HUES6 (cell line): ENCODE data around the gene SHANK3.

Source experiments
- H3K27ac ChIP-seq: 2 replicates; pipeline ENCODE4 v1.7.0; 2013; ENCODE audit warnings: low read depth, mild to moderate bottlenecking, low read length, inconsistent platforms
- H3K27me3 ChIP-seq: 2 replicates; pipeline ENCODE4 v1.6.1; 2013; ENCODE audit warnings: low read length; ENCODE audit not compliant: control insufficient read depth, insufficient read depth
- H3K36me3 ChIP-seq: 2 replicates; pipeline ENCODE4 v1.6.1; 2013; ENCODE audit warnings: low read length; ENCODE audit not compliant: control insufficient read depth, insufficient read depth
- H3K4me1 ChIP-seq: 2 replicates; pipeline ENCODE4 v1.6.1; 2013; ENCODE audit warnings: low read length; ENCODE audit not compliant: control insufficient read depth, insufficient read depth
- H3K4me3 ChIP-seq: 2 replicates; pipeline ENCODE4 v1.5.1; 2013; ENCODE audit warnings: low read depth, low read length
- H3K9ac ChIP-seq: one replicate; pipeline ENCODE4 v1.6.1; 2013; ENCODE audit warnings: mild to moderate bottlenecking, low read length
- H3K9me3 ChIP-seq: 2 replicates; pipeline ENCODE4 v1.6.1; 2013; ENCODE audit warnings: low read depth, low read length; ENCODE audit not compliant: control insufficient read depth, insufficient read depth

Gene SHANK3

GRCh38 chr22:50706481-50707125 is 34.0 kb downstream of the SHANK3 start:
- H3K27ac ChIP-seq, result no peak overlapping the region
- H3K4me3 ChIP-seq, result no peak overlapping the region
- H3K9ac ChIP-seq, result no peak overlapping the region
- H3K9me3 ChIP-seq, result no peaks in the 10 kb centered on the region
- no peaks in the 10 kb centered on the region for H3K36me3 ChIP-seq
- H3K4me1 ChIP-seq, result peaks cover 5% of the 10 kb centered on the region; the same call in 1 of the 2 replicates
- peaks cover 3% of the 10 kb centered on the region; the same call in 1 of the 2 replicates for H3K27me3 ChIP-seq

GRCh38 chr22:50708474-50708873 is 35.9 kb downstream of the SHANK3 start:
- no peaks in the 10 kb centered on the region for H3K36me3 ChIP-seq
- peaks cover 5% of the 10 kb centered on the region; the same call in 1 of the 2 replicates for H3K4me1 ChIP-seq
- no peak overlapping the region for H3K27ac ChIP-seq
- H3K9ac ChIP-seq, result no peak overlapping the region
- no peak overlapping the region for H3K4me3 ChIP-seq
- H3K9me3 ChIP-seq, result no peaks in the 10 kb centered on the region
- H3K27me3 ChIP-seq, result peaks cover 3% of the 10 kb centered on the region; the same call in 1 of the 2 replicates

- no peak overlapping the region for H3K27ac ChIP-seq
- no peak overlapping the region for H3K9ac ChIP-seq
- no peaks in the 10 kb centered on the region for H3K9me3 ChIP-seq
- peaks cover 3% of the 10 kb centered on the region; the same call in 1 of the 2 replicates for H3K27me3 ChIP-seq
- H3K36me3 ChIP-seq, result no peaks in the 10 kb centered on the region
- H3K4me1 ChIP-seq, result peaks cover 5% of the 10 kb centered on the region; the same call in 1 of the 2 replicates
- H3K4me3 ChIP-seq, result no peak overlapping the region
These were observed 36.4 kb downstream of the SHANK3 start for GRCh38 chr22:50708996-50709395.

GRCh38 chr22:50710221-50710620 is 37.6 kb downstream of the SHANK3 start:
- H3K4me1 ChIP-seq, result no peaks in the 10 kb centered on the region
- H3K4me3 ChIP-seq, result no peak overlapping the region
- H3K27me3 ChIP-seq, result peaks cover 3% of the 10 kb centered on the region; the same call in 1 of the 2 replicates
- no peak overlapping the region for H3K27ac ChIP-seq
- H3K9me3 ChIP-seq, result no peaks in the 10 kb centered on the region
- H3K36me3 ChIP-seq, result no peaks in the 10 kb centered on the region
- H3K9ac ChIP-seq, result no peak overlapping the region

GRCh38 chr22:50710886-50711285 is 38.3 kb downstream of the SHANK3 start:
- H3K4me1 ChIP-seq, result no peaks in the 10 kb centered on the region
- H3K9me3 ChIP-seq, result no peaks in the 10 kb centered on the region
- H3K27me3 ChIP-seq, result peaks cover 4% of the 10 kb centered on the region; the same call in 1 of the 2 replicates
- H3K36me3 ChIP-seq, result no peaks in the 10 kb centered on the region
- no peak overlapping the region for H3K27ac ChIP-seq
- no peak overlapping the region for H3K9ac ChIP-seq
- H3K4me3 ChIP-seq, result no peak overlapping the region

- Histone ChIP-seq H3K4me1 (no peaks in the 10 kb centered on the region), H3K9me3 (no peaks in the 10 kb centered on the region), H3K4me3 (no peak overlapping the region), H3K36me3 (no peaks in the 10 kb centered on the region), H3K27me3 (peaks cover 12% of the 10 kb centered on the region; the same call in 1 of the 2 replicates), H3K9ac (no peak overlapping the region), H3K27ac (no peak overlapping the region)
These were observed 39.1 kb downstream of the SHANK3 start for GRCh38 chr22:50711446-50712340.

GRCh38 chr22:50712341-50713007 is 39.9 kb downstream of the SHANK3 start:
- Histone ChIP-seq H3K36me3 (no peaks in the 10 kb centered on the region), H3K9me3 (no peaks in the 10 kb centered on the region), H3K4me3 (no peak overlapping the region), H3K27me3 (peaks cover 20% of the 10 kb centered on the region), H3K9ac (no peak overlapping the region), H3K27ac (no peak overlapping the region), H3K4me1 (no peaks in the 10 kb centered on the region)

- H3K27me3 ChIP-seq, result peaks cover 25% of the 10 kb centered on the region
- H3K27ac ChIP-seq, result no peak overlapping the region
- no peaks in the 10 kb centered on the region for H3K4me1 ChIP-seq
- H3K9me3 ChIP-seq, result no peaks in the 10 kb centered on the region
- H3K9ac ChIP-seq, result no peak overlapping the region
- H3K4me3 ChIP-seq, result no peak overlapping the region
- H3K36me3 ChIP-seq, result no peaks in the 10 kb centered on the region
These were observed 40.4 kb downstream of the SHANK3 start for GRCh38 chr22:50713008-50713385.

GRCh38 chr22:50713571-50714056 is 41.0 kb downstream of the SHANK3 start:
- Histone ChIP-seq H3K27me3 (peaks cover 31% of the 10 kb centered on the region), H3K36me3 (no peaks in the 10 kb centered on the region), H3K9ac (no peak overlapping the region), H3K4me1 (no peaks in the 10 kb centered on the region), H3K27ac (no peak overlapping the region), H3K9me3 (no peaks in the 10 kb centered on the region), H3K4me3 (no peak overlapping the region)

GRCh38 chr22:50714150-50714549 is 41.5 kb downstream of the SHANK3 start:
- Histone ChIP-seq H3K9ac (no peak overlapping the region), H3K27me3 (peaks cover 37% of the 10 kb centered on the region), H3K9me3 (no peaks in the 10 kb centered on the region), H3K4me1 (no peaks in the 10 kb centered on the region), H3K4me3 (no peak overlapping the region), H3K27ac (no peak overlapping the region), H3K36me3 (no peaks in the 10 kb centered on the region)
